GDM1 (cell line): ENCODE measurements around the gene PP2D1.
A peak's percentile ranks its signal among the peaks of the same experiment; 100 is the strongest.
"Not testable (repeated sequence)": the region's sequence is repeated elsewhere in the genome, so short reads cannot be mapped to it uniquely, and the experiment has no call there.

Experiments
- DNase-seq: peaks from one replicate; lab custom pipeline; 2025; lab: John Stamatoyannopoulos, UW

The PP2D1 gene

GRCh38 chr3:20012164-20012563, at the start of gene PP2D1:
Gene PP2D1 (minus strand): TSS chr3:20012264. CDS start chr3:20012072, 192 bp downstream.
- DNase-seq: no peak

GRCh38 chr3:20060974-20061685, 49.1 kb upstream of the PP2D1 start:
- DNase-seq: no peak

GRCh38 chr3:20059929-20060328, 47.9 kb upstream of the PP2D1 start:
- DNase-seq: no peak

- DNase-seq: no peak
These were observed 45.6 kb upstream of the PP2D1 start for GRCh38 chr3:20057612-20058180.

GRCh38 chr3:20056725-20057611, 44.9 kb upstream of the PP2D1 start:
- no peak for DNase-seq

- no peak for DNase-seq
These were observed 43.8 kb upstream of the PP2D1 start for GRCh38 chr3:20055842-20056241.

- no peak for DNase-seq
These were observed 43.1 kb upstream of the PP2D1 start for GRCh38 chr3:20055020-20055775.

- DNase-seq: no peak
These were observed 42.5 kb upstream of the PP2D1 start for GRCh38 chr3:20054549-20054987.

- no peak for DNase-seq
These were observed 40.8 kb upstream of the PP2D1 start for GRCh38 chr3:20052851-20053250.

- DNase-seq: no peak
These were observed 39.2 kb upstream of the PP2D1 start for GRCh38 chr3:20051123-20051806.

GRCh38 chr3:20047976-20048883, 36.2 kb upstream of the PP2D1 start:
- no peak for DNase-seq

GRCh38 chr3:20047341-20047779, 35.3 kb upstream of the PP2D1 start:
- DNase-seq: no peak

- no peak for DNase-seq
These were observed 34.5 kb upstream of the PP2D1 start for GRCh38 chr3:20046556-20046955.

GRCh38 chr3:20045141-20045540, 33.1 kb upstream of the PP2D1 start:
- not testable (repeated sequence) for DNase-seq

GRCh38 chr3:20043825-20044224, 31.8 kb upstream of the PP2D1 start:
- no peak for DNase-seq

- DNase-seq: peak; percentile 18
These were observed 31.3 kb upstream of the PP2D1 start for GRCh38 chr3:20043396-20043795.

- DNase-seq: no peak
These were observed 30.3 kb upstream of the PP2D1 start for GRCh38 chr3:20042331-20042730.

- DNase-seq: peak; percentile 60
These were observed 29.2 kb upstream of the PP2D1 start for GRCh38 chr3:20041197-20041780.

GRCh38 chr3:20040548-20041196, 28.6 kb upstream of the PP2D1 start:
- DNase-seq: peak; percentile 52
